Small intestine (tissue), 7 donors: Measurements from ENCODE around the gene SDSL. TPM values are rescaled to one million over a fixed set of nuclear protein-coding genes. Genes with fewer than 3 reads are reported as not detected.

Experiments used
- DNase-seq, 2 donors: peaks; one replicate each; pipeline versions ENCODE4 v3.0.0 to v3.0.0-alpha.2; 2013
- FAIRE-seq: peaks from 2 replicates; lab custom pipeline; 2012; peaks lifted over from hg19 to GRCh38; lab: Jason Lieb, UNC
- H3K27ac ChIP-seq, 3 donors: one replicate each; pipeline ENCODE4 v1.5.1; 2013; ENCODE audit warnings: low read length in 2 of 3, mild to moderate bottlenecking in 2 of 3, control low read depth in 1 of 3, inconsistent platforms in 1 of 3, low read depth in 1 of 3, moderate library complexity in 1 of 3
- H3K27me3 ChIP-seq, 3 donors: one replicate each; pipeline ENCODE4 v1.6.1; 2013; ENCODE audit warnings: low read length in 3 of 3, inconsistent platforms in 1 of 3; ENCODE audit not compliant: control insufficient read depth in 3 of 3, insufficient read depth in 3 of 3
- H3K36me3 ChIP-seq, 3 donors: one replicate each; pipeline ENCODE4 v1.6.1; 2013; ENCODE audit warnings: low read length in 3 of 3, inconsistent platforms in 1 of 3, low read depth in 1 of 3, mild to moderate bottlenecking in 1 of 3, moderate library complexity in 1 of 3; ENCODE audit not compliant: control insufficient read depth in 3 of 3, insufficient read depth in 2 of 3
- H3K4me1 ChIP-seq, 3 donors: one replicate each; pipeline ENCODE4 v1.6.1; 2013; ENCODE audit warnings: low read length in 2 of 3, inconsistent platforms in 1 of 3, low read depth in 1 of 3, mild to moderate bottlenecking in 1 of 3, moderate library complexity in 1 of 3; ENCODE audit not compliant: control insufficient read depth in 3 of 3, insufficient read depth in 2 of 3
- H3K4me3 ChIP-seq, 3 donors: one replicate each; pipeline ENCODE4 v1.5.1; 2013; ENCODE audit warnings: low read length in 3 of 3, control low read depth in 1 of 3, inconsistent platforms in 1 of 3, low read depth in 1 of 3, mild to moderate bottlenecking in 1 of 3, moderate library complexity in 1 of 3
- H3K9me3 ChIP-seq, 2 donors: one replicate each; pipeline ENCODE4 v1.6.1; 2013; ENCODE audit warnings: low read depth in 1 of 2, low read length in 1 of 2; ENCODE audit not compliant: control insufficient read depth in 2 of 2, insufficient read depth in 1 of 2
- WGBS, 3 donors: extraction: QIAGEN DNeasy Blood & Tissue Kit; methylation state at CpG; one replicate each; pipeline ENCODE4 v1.1.7; 2013; 5-methylcytosine and 5-hydroxymethylcytosine counted together
- polyA plus RNA-seq, 4 donors: library from polyadenylated mRNA; stranded (reverse) in 3 of 4; unstranded in 1 of 4; fragments of 200-250 nt in 3 of 4; fragments of 120-200 nt in 1 of 4; gene quantifications; one replicate each; pipeline versions ENCODE4 v1.2.1 to v1.2.3, GENCODE V29; 2013
- donor health status: healthy with polysubstance abuse.
- donor health status: control.
- donor health status: control.
- donor health status: Bipolar disorder and iron deficiency.
- donor health status: healthy.

Gene SDSL
- polyA plus RNA-seq, 4 donors, result 21.0 to 37.6 (median 25.1) TPM

DNA sequence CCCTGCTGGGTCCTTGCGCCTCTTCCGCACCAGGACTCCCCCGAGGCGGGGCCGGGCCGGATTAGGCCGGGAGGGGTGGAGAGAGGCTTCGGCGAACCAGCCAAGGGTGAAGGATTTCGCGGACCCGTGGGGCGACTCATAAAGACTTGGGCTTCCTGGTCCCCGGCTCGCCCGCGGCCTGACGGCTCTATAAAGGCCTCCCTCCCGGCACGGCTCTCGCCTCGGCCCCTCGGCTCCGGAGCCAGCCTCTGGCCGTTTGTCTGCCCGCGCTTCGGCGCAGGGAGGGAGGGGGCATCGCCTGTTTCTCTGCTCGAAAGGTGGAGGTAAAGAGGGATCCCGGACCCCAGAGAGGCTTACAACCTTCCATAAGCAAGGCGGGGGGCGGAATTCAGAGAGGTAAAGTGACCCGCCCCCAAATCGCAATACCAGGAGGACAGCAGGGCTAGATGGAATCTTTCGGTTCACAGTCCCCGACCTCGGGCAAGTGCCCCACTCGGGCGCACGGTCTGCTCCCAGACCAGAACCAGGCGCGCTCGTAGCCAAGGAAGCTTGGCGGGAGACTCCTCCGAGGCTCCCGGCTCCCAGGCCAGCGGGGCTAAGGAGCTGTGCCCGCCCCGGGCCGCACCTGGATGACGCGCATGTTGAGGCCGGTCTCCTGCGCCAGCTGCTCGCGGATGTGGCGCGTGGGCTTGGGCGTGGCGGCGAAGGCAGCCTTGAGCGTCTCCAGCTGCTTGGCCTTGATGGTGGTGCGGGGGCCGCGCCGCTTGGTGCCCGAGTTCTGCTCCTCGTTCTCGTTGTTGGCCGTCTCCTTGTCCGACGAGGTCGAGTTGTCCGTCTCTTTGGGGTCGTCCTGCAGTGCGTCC is 45.6 kb downstream of the SDSL start:
- DNase-seq, result peak in 1 of 2 donors; percentile 44
- WGBS, 3 donors, result 2 to 4% (median 3%) methylated on average over 71 to 78 of the region's 78 CpGs
- Histone ChIP-seq H3K4me3 (peak overlapping the region; percentile 16 to 22 (median 22)), H3K9me3 (no peaks in the 10 kb centered on the region), H3K36me3 (no peaks in the 10 kb centered on the region), H3K27ac (no peak overlapping the region), H3K4me1 (no peaks in the 10 kb centered on the region), H3K27me3 (peaks cover 52 to 97% (median 74%) of the 10 kb centered on the region in 3 donors)
- FAIRE-seq, result no peak

DNA sequence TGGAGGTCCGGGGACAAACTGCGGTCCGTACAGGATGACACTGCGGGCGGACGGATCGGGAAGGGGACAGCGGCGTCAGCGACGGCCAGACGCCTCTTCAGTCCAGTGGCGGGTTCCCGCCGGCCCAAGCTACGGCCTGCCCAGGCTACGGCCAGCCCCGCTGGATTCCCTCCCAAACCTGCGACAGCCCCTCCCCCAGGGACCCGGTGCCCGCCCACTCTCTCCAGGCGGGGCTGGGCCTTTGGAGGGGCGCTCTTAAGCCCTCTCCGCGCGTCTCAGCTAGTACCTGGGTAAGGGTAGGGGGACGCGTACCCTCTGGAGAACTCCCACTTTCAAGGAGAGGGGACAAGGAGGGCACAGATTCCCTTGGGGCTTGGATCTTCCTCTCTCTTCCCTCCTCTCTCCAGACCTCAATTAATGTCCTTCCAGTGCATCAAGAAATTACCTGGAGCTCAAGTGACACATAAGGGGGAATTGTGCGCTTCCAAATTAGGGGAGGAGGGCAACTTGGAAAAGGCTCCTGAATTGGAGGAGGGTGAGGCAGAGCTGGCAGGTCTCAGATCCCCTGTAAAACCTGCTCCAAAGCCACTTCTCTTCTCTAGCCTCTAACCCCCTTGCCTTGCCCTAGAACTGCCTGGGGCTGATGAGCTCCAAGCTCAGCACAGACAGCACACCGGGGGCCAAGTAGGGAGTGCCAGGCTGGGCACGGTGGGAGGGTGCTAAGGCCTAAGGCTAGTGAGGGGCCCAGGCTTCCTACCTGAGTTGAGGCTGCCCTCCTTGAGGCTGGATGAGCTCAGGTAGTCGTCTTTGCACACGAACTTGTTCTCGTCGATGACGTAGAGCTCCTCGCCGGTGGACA is 46.4 kb downstream of the SDSL start:
- Histone ChIP-seq H3K9me3 (no peaks in the 10 kb centered on the region), H3K36me3 (no peaks in the 10 kb centered on the region), H3K4me1 (no peaks in the 10 kb centered on the region), H3K4me3 (no peak overlapping the region), H3K27ac (no peak overlapping the region), H3K27me3 (peaks cover 48 to 98% (median 72%) of the 10 kb centered on the region in 3 donors)
- DNase-seq (no peak), FAIRE-seq (no peak)
- 4 to 6% (median 6%) methylated on average over 28 to 38 of the region's 38 CpGs for WGBS, 3 donors

GRCh38 chr12:113469224-113469948 is 47.2 kb downstream of the SDSL start:
- Histone ChIP-seq H3K27ac (no peak overlapping the region), H3K4me3 (no peak overlapping the region), H3K4me1 (no peaks in the 10 kb centered on the region), H3K36me3 (no peaks in the 10 kb centered on the region), H3K9me3 (no peaks in the 10 kb centered on the region), H3K27me3 (peaks cover 42 to 98% (median 77%) of the 10 kb centered on the region in 3 donors)
- WGBS, 3 donors, result 10 to 16% (median 10%) methylated on average over 17 of the region's 17 CpGs
- no peak for FAIRE-seq
- DNase-seq, result no peak

DNA sequence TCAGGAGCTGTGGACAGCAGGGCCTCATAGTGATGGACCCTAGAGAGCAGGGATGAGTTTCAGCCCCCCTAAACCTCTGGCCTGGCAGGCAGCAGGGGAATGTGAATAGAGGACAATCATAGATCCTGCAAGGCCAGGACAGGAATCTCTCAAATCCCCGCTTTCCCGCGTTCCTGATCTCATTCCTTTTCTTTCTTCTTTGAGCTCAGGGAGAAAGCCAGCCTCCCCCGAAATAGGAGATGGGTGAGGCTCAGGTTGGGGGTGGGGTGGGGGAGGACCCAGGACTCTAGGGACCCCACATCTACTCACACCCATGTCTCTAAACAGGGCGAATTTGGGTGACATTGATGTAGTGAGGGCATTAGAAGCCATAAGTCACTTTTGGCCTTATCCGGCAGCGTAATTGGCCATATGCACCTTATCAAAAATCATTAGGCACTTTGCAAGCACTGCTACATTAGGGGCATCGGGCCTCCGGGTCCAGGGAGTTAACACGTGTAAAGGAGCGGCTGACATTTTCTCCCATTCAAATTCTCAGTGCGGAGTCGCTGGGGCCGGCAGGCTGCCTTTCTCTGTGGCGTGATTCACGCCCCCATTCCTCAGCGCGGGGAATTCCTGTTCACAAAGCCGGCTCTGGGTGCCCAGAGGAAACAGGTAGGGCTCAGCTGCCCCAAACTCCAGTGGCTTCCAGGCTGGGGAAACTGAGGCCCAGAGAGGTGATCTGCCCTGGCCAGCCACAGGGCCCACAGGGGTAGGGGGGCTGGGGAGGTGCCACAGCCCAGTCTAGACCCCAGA is 48.0 kb downstream of the SDSL start:
- whole genome bisulfite sequencing, 3 donors, result 4 to 11% (median 10%) methylated on average over 19 of the region's 19 CpGs

GRCh38 chr12:113470871-113471618 is 48.9 kb downstream of the SDSL start:
- Histone ChIP-seq H3K4me1 (no peaks in the 10 kb centered on the region), H3K4me3 (no peak overlapping the region), H3K9me3 (no peaks in the 10 kb centered on the region), H3K36me3 (no peaks in the 10 kb centered on the region), H3K27me3 (peaks cover 45 to 96% (median 74%) of the 10 kb centered on the region in 3 donors), H3K27ac (no peak overlapping the region)
- DNase-seq (no peak), FAIRE-seq (no peak)
- 3 to 13% (median 11%) methylated on average over 48 to 53 of the region's 53 CpGs for WGBS, 3 donors

More for the DNA sequence above, 48.0 kb downstream of the SDSL start:
- no peak overlapping the region for H3K27ac ChIP-seq
- FAIRE-seq, result no peak
- H3K36me3 ChIP-seq, result no peaks in the 10 kb centered on the region
- DNase-seq, result no peak
- H3K4me1 ChIP-seq, result no peaks in the 10 kb centered on the region
- peaks cover 43 to 97% (median 77%) of the 10 kb centered on the region in 3 donors for H3K27me3 ChIP-seq
- H3K9me3 ChIP-seq, result no peaks in the 10 kb centered on the region
- no peak overlapping the region for H3K4me3 ChIP-seq

DNA sequence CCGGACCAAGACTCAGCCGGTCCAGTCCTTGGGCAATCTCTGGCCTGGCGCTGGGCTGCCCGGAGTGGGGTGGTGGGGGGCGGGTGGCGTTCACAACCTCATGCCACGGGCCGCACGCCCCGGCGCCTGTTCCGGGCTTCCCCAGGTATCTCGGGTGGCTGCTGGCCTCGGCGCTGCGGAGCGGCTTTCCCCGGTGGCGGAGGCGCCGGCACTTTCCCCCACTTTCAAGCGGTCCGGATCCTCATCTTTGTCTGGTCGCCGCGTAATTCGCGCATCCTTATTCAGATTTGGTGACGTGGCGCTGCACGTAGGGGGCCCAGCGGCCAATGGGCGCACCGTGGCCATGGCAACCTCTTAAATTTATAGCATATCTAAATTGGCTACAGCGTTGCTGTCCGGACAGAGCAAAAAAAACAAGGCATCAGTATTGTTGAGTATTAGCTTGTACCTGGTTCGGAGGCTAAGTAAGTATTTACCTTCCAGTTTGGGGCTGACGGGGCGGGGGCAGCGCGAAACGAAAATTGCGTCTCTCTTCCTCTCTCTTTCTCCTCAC is 49.5 kb downstream of the SDSL start, which contains the start of gene LHX5:
LHX5 (minus strand) TSS at position 253 of the 553 bp plus-strand sequence. CDS start 373 bp downstream, outside the sequence.
- no peak for FAIRE-seq
- DNase-seq, result no peak
- no peak within 1 kb of the TSS for H3K27ac ChIP-seq
- no peaks in the 10 kb centered on the region for H3K9me3 ChIP-seq
- H3K4me3 ChIP-seq, result no peak within 1 kb of the TSS
- H3K4me1 ChIP-seq, result no peaks in the 10 kb centered on the region
- H3K27me3 ChIP-seq, result peaks cover 42 to 93% (median 71%) of the 10 kb centered on the region in 3 donors
- WGBS, 3 donors, result 2 to 10% (median 5%) methylated on average over 37 to 43 of the region's 43 CpGs
- H3K36me3 ChIP-seq, result no peaks in the 10 kb centered on the region
